Tibial nerve (tissue), 4 donors: ENCODE results near the gene CFAP57. TPM values are rescaled to one million over a fixed set of nuclear protein-coding genes. Genes with fewer than 3 reads are reported as not detected.

Source experiments
- DNase-seq, 2 donors: peaks; one replicate each; pipeline ENCODE4 v3.0.0-alpha.2; 2019; ENCODE audit warnings: low spot score in 2 of 2
- H3K27ac ChIP-seq, 4 donors: fragments of 200-600 bp; sonication (generic) in 3 of 4; one replicate each; pipeline ENCODE4 v1.5.1; 2017 to 2019; ENCODE audit warnings: mild to moderate bottlenecking in 1 of 4
- H3K27me3 ChIP-seq, 2 donors: fragments of 200-600 bp; sonication (generic) in 1 of 2; one replicate each; pipeline versions ENCODE4 v1.5.1 to v1.6.0; 2017 to 2019
- H3K36me3 ChIP-seq, 3 donors: fragments of 200-600 bp; sonication (generic); one replicate each; pipeline ENCODE4 v1.5.1; 2018 to 2019
- H3K4me1 ChIP-seq, 4 donors: fragments of 200-600 bp; sonication (generic) in 3 of 4; one replicate each; pipeline ENCODE4 v1.5.1; 2017 to 2019
- H3K4me3 ChIP-seq, 4 donors: fragments of 200-600 bp; sonication (generic) in 3 of 4; one replicate each; pipeline ENCODE4 v1.5.1; 2017 to 2019; ENCODE audit warnings: mild to moderate bottlenecking in 1 of 4, moderate library complexity in 1 of 4
- H3K9me3 ChIP-seq, 4 donors: fragments of 200-600 bp; sonication (generic) in 3 of 4; one replicate each; pipeline ENCODE4 v1.5.1; 2017 to 2019
- CTCF ChIP-seq, 5 experiments: fragments of 200-600 bp in 3 of 5; fragments of 450-650 bp in 2 of 5; sonication (generic) in 3 of 5; IDR thresholded peaks; one replicate each; pipeline ENCODE4 v1.5.1; 2016 to 2019; ENCODE audit warnings: antibody characterized with exemption in 5 of 5, mild to moderate bottlenecking in 3 of 5, moderate library complexity in 2 of 5
- EP300 ChIP-seq, 2 donors: sonication (generic); formaldehyde crosslinking; IDR thresholded peaks; one replicate each; pipeline ENCODE4 v1.6.1; 2017; ENCODE audit warnings: antibody characterized with exemption in 2 of 2, mild to moderate bottlenecking in 1 of 2
- POLR2A ChIP-seq, 2 donors: fragments of 450-650 bp; IDR thresholded peaks; one replicate each; pipeline ENCODE4 v1.6.1; 2017; ENCODE audit warnings: antibody characterized with exemption in 2 of 2, mild to moderate bottlenecking in 2 of 2, moderate library complexity in 2 of 2
- WGBS, 2 donors: methylation state at CpG; one replicate each; pipeline ENCODE4 v1.1.5; 2018; 5-methylcytosine and 5-hydroxymethylcytosine counted together
- total RNA-seq, 4 donors: library from RNA; depleted of rRNA; stranded (reverse); fragments of >200 nt; gene quantifications; one replicate each; pipeline ENCODE4 v1.1.0, GENCODE V29; 2016

CFAP57 gene
- total RNA-seq, 4 donors from 2014 or later, result 0.21 to 0.30 (median 0.22) TPM; not detected in 1

GRCh38 chr1:43276673-43277072 lies 104.5 kb downstream of the CFAP57 start:
- Histone ChIP-seq H3K27me3 (peaks cover 0 to 8% of the 10 kb centered on the region in 2 donors), H3K4me3 (no peak overlapping the region), H3K36me3 (no peaks in the 10 kb centered on the region), H3K27ac (no peak overlapping the region), H3K4me1 (peaks cover 0 to 6% (median 0%) of the 10 kb centered on the region in 4 donors), H3K9me3 (no peaks in the 10 kb centered on the region)
- no peak for TF ChIP-seq CTCF (IDR thresholded peaks at IDR 0.05)
- whole genome bisulfite sequencing, 2 donors, result 58 to 59% methylated on average over 7 of the region's 7 CpGs
- DNase-seq, result no peak

- DNase-seq, result no peak
These were observed 105.2 kb downstream of the CFAP57 start for GRCh38 chr1:43277116-43277876.

GRCh38 chr1:43279161-43279560 lies 107.0 kb downstream of the CFAP57 start:
- no peaks in the 10 kb centered on the region for H3K27me3 ChIP-seq
- no peak overlapping the region for H3K4me3 ChIP-seq
- DNase-seq, result no peak
- 49 to 65% methylated on average over 2 to 5 of the region's 5 CpGs for WGBS, 2 donors
- TF ChIP-seq CTCF (IDR thresholded peaks at IDR 0.05), result no peak
- TF ChIP-seq POLR2A (IDR thresholded peaks at IDR 0.05), result no peak
- H3K4me1 ChIP-seq, result peaks cover 0 to 5% (median 0%) of the 10 kb centered on the region in 4 donors
- H3K27ac ChIP-seq, result no peak overlapping the region
- H3K9me3 ChIP-seq, result no peaks in the 10 kb centered on the region
- no peaks in the 10 kb centered on the region for H3K36me3 ChIP-seq

More at GRCh38 chr1:43277116-43277876, 105.2 kb downstream of the CFAP57 start:
- H3K4me1 ChIP-seq, result peaks cover 0 to 6% (median 0%) of the 10 kb centered on the region in 4 donors
- peaks cover 0 to 1% of the 10 kb centered on the region in 2 donors for H3K27me3 ChIP-seq
- H3K27ac ChIP-seq, result no peak overlapping the region
- no peak overlapping the region for H3K4me3 ChIP-seq
- 93 to 94% methylated on average over 6 to 7 of the region's 7 CpGs for WGBS, 2 donors
- H3K36me3 ChIP-seq, result no peaks in the 10 kb centered on the region
- no peak for TF ChIP-seq POLR2A (IDR thresholded peaks at IDR 0.05)
- no peak for TF ChIP-seq EP300 (IDR thresholded peaks at IDR 0.05)
- no peak for TF ChIP-seq CTCF (IDR thresholded peaks at IDR 0.05)
- H3K9me3 ChIP-seq, result no peaks in the 10 kb centered on the region

GRCh38 chr1:43279666-43280065 lies 107.5 kb downstream of the CFAP57 start:
- no peak for DNase-seq
- H3K9me3 ChIP-seq, result no peaks in the 10 kb centered on the region
- H3K4me1 ChIP-seq, result no peaks in the 10 kb centered on the region
- no peaks in the 10 kb centered on the region for H3K36me3 ChIP-seq
- no peak overlapping the region for H3K4me3 ChIP-seq
- H3K27ac ChIP-seq, result no peak overlapping the region
- no peak for TF ChIP-seq CTCF (IDR thresholded peaks at IDR 0.05)
- no peak for TF ChIP-seq EP300 (IDR thresholded peaks at IDR 0.05)
- no peak for TF ChIP-seq POLR2A (IDR thresholded peaks at IDR 0.05)
- 88 to 92% methylated on average over 5 to 6 of the region's 6 CpGs for WGBS, 2 donors
- H3K27me3 ChIP-seq, result no peaks in the 10 kb centered on the region

- H3K9me3 ChIP-seq, result no peaks in the 10 kb centered on the region
- no peak overlapping the region for H3K4me3 ChIP-seq
- no peaks in the 10 kb centered on the region for H3K27me3 ChIP-seq
- no peak for DNase-seq
- WGBS, 2 donors, result 23 to 31% methylated on average over 2 of the region's 2 CpGs
- no peak overlapping the region for H3K27ac ChIP-seq
- no peak for TF ChIP-seq EP300 (IDR thresholded peaks at IDR 0.05)
- TF ChIP-seq POLR2A (IDR thresholded peaks at IDR 0.05), result no peak
- no peak for TF ChIP-seq CTCF (IDR thresholded peaks at IDR 0.05)
- no peaks in the 10 kb centered on the region for H3K4me1 ChIP-seq
- no peaks in the 10 kb centered on the region for H3K36me3 ChIP-seq
These were observed 108.6 kb downstream of the CFAP57 start for GRCh38 chr1:43280692-43281091.
